ENCODE data around the gene TK1.

The TK1 gene

GRCh38 chr17:78133179-78133951 lies 53.5 kb downstream of the TK1 start:
- DNase-seq (ENCODE audit: low read depth), result no peak

- no peak for DNase-seq (ENCODE audit: low read depth)
Observed at GRCh38 chr17:78132767-78133178, 54.1 kb downstream of the TK1 start.

- no peak for DNase-seq (ENCODE audit: low read depth)
Observed at GRCh38 chr17:78132084-78132676, 54.7 kb downstream of the TK1 start.

- DNase-seq (ENCODE audit: low read depth), result no peak
Observed at GRCh38 chr17:78131172-78132083, 55.4 kb downstream of the TK1 start.

- DNase-seq (ENCODE audit: low read depth), result no peak
Observed at GRCh38 chr17:78130437-78131101, 56.3 kb downstream of the TK1 start, which contains the start of gene TMC8. TSS of gene TMC8 (plus strand) at chr17:78130771. CDS start at chr17:78131589, 818 bp downstream.

GRCh38 chr17:78130090-78130436 lies 56.8 kb downstream of the TK1 start:
- DNase-seq (ENCODE audit: low read depth), result no peak

- no peak for DNase-seq (ENCODE audit: low read depth)
Observed at GRCh38 chr17:78129351-78130089, 57.3 kb downstream of the TK1 start.

GRCh38 chr17:78128551-78129350 lies 58.1 kb downstream of the TK1 start, which contains the start of gene TMC6:
TSS of gene TMC6 (minus strand) at chr17:78128755. CDS start at chr17:78126832, 1,923 bp downstream.
- no peak for DNase-seq (ENCODE audit: low read depth)

GRCh38 chr17:78127888-78128550 lies 58.8 kb downstream of the TK1 start:
- no peak for DNase-seq (ENCODE audit: low read depth)

- no peak for DNase-seq (ENCODE audit: low read depth)
Observed at GRCh38 chr17:78127239-78127887, 59.5 kb downstream of the TK1 start.

GRCh38 chr17:78126895-78127238 lies 60.0 kb downstream of the TK1 start:
- DNase-seq (ENCODE audit: low read depth), result no peak

GRCh38 chr17:78125976-78126894 lies 60.6 kb downstream of the TK1 start:
- DNase-seq (ENCODE audit: low read depth), result no peak

- no peak for DNase-seq (ENCODE audit: low read depth)
Observed at GRCh38 chr17:78125138-78125913, 61.5 kb downstream of the TK1 start.

GRCh38 chr17:78124836-78125137 lies 62.1 kb downstream of the TK1 start:
- no peak for DNase-seq (ENCODE audit: low read depth)

Measured in stimulated activated CD8-positive, alpha-beta memory T cell treated with anti-CD3 and anti-CD28 coated beads, Interleukin-7, amount 100 ng/mL, for 24 hours (primary cell).